IMR-90 (cell line): ENCODE measurements around the gene AZIN2. TPM values are rescaled to one million over a fixed set of nuclear protein-coding genes. Genes with fewer than 3 reads are reported as not detected.

Experiments
- ATAC-seq: fragments of 200-7000 bp; cut with Tn5 transposase; 2 replicates; pipeline ENCODE4 v1.9.1; 2020; ENCODE audit warnings: low read depth, mild to moderate bottlenecking, moderate library complexity
- BruUV-seq: library from RNA; stranded (reverse); fragments of 400-500 nt; replicated peaks from 2 replicates; lab custom pipeline; 2021; lab: Mats Ljungman, UMichigan
- CTCF ChIA-PET: fragments of 300-600 bp; formaldehyde crosslinking; extraction: SDS; loops from one replicate; lab custom pipeline; 2021; ENCODE audit warnings: antibody characterized with exemption; lab: Yijun Ruan, JAX
- POLR2A ChIA-PET: fragments of 300-600 bp; sonication (Branson Sonifier 250); formaldehyde crosslinking; loops from one replicate; lab custom pipeline; 2022; ENCODE audit warnings: antibody characterized with exemption; ENCODE audit not compliant: unreplicated experiment; lab: Charles Lee
- DNase-seq: peaks from one replicate; pipeline ENCODE4 v3.0.0; 2013
- H2AFZ ChIP-seq: replicated peaks from 2 replicates; pipeline ENCODE3; 2013; ENCODE audit warnings: low read length, mild to moderate bottlenecking; ENCODE audit not compliant: poor library complexity
- H2AK5ac ChIP-seq: 2 replicates; pipeline ENCODE4 v1.6.1; 2013; ENCODE audit warnings: low read depth, low read length, inconsistent platforms
- H2AK9ac ChIP-seq: replicated peaks from 2 replicates; pipeline ENCODE3; 2013; ENCODE audit warnings: mild to moderate bottlenecking, low read depth, low read length, moderate library complexity; ENCODE audit not compliant: poor library complexity
- H2BK120ac ChIP-seq: 2 replicates; pipeline ENCODE4 v1.6.1; 2013; ENCODE audit warnings: low read depth, low read length, inconsistent platforms
- H2BK15ac ChIP-seq: 3 replicates; pipeline ENCODE4 v1.6.1; 2013; ENCODE audit warnings: low read depth, low read length, inconsistent platforms
- H2BK20ac ChIP-seq: 2 replicates; pipeline ENCODE4 v1.6.1; 2013; ENCODE audit warnings: low read depth, mild to moderate bottlenecking, inconsistent platforms, low read length, moderate library complexity
- H2BK5ac ChIP-seq: 2 replicates; pipeline ENCODE4 v1.6.1; 2013; ENCODE audit warnings: mild to moderate bottlenecking, low read depth, low read length, inconsistent platforms; ENCODE audit not compliant: poor library complexity, severe bottlenecking
- H3K14ac ChIP-seq: replicated peaks from 2 replicates; pipeline ENCODE4 v1.6.1; 2013; ENCODE audit warnings: low read depth, low read length, inconsistent platforms
- H3K18ac ChIP-seq: 2 replicates; pipeline ENCODE4 v1.6.1; 2013; ENCODE audit warnings: low read depth, low read length, control low read depth
- H3K23ac ChIP-seq: 2 replicates; pipeline ENCODE4 v1.6.1; 2013; ENCODE audit warnings: low read depth, low read length, inconsistent platforms
- H3K27ac ChIP-seq: 2 replicates; pipeline ENCODE4 v1.5.1; 2013; ENCODE audit warnings: mild to moderate bottlenecking, control low read depth, low read length; ENCODE audit not compliant: insufficient read depth
- H3K27me3 ChIP-seq: 2 replicates; pipeline ENCODE4 v1.6.1; 2013; ENCODE audit warnings: low read length; ENCODE audit not compliant: control insufficient read depth, insufficient read depth
- H3K36me3 ChIP-seq: 2 replicates; pipeline ENCODE4 v1.6.1; 2013; ENCODE audit warnings: low read length, mixed read lengths; ENCODE audit not compliant: control insufficient read depth, insufficient read depth
- H3K4ac ChIP-seq: 2 replicates; pipeline ENCODE4 v1.6.1; 2013; ENCODE audit warnings: low read depth, low read length, inconsistent platforms
- H3K4me1 ChIP-seq: 2 replicates; pipeline ENCODE4 v1.6.1; 2013; ENCODE audit warnings: low read length, mixed read lengths; ENCODE audit not compliant: control insufficient read depth, insufficient read depth
- H3K4me2 ChIP-seq: 2 replicates; pipeline ENCODE4 v1.6.1; 2013; ENCODE audit warnings: low read depth, mild to moderate bottlenecking, control low read depth, low read length, moderate library complexity
- H3K4me3 ChIP-seq: 2 replicates; pipeline ENCODE4 v1.5.1; 2013; ENCODE audit warnings: low read depth, mild to moderate bottlenecking, control low read depth, low read length, moderate library complexity; ENCODE audit not compliant: insufficient read depth
- H3K56ac ChIP-seq: 2 replicates; pipeline ENCODE4 v1.6.1; 2013; ENCODE audit warnings: low read length, inconsistent platforms; ENCODE audit not compliant: insufficient read depth; ENCODE audit errors: extremely low read depth
- H3K79me1 ChIP-seq, 2 experiments: 2 replicates each; pipeline ENCODE4 v1.6.1; 2013; ENCODE audit warnings: low read length in 2 of 2, inconsistent platforms in 1 of 2, low read depth in 1 of 2
- H3K9ac ChIP-seq: 2 replicates; pipeline ENCODE4 v1.6.1; 2013; ENCODE audit warnings: low read depth, low read length, control low read depth
- H3K9me1 ChIP-seq: 2 replicates; pipeline ENCODE4 v1.6.1; 2013; ENCODE audit warnings: low read length, inconsistent platforms; ENCODE audit not compliant: insufficient read depth
- H3K9me3 ChIP-seq: 2 replicates; pipeline ENCODE4 v1.6.1; 2013; ENCODE audit warnings: low read length; ENCODE audit not compliant: control insufficient read depth, insufficient read depth
- H4K20me1 ChIP-seq: 2 replicates; pipeline ENCODE4 v1.6.1; 2013; ENCODE audit warnings: low read length, inconsistent platforms; ENCODE audit not compliant: insufficient read depth
- H4K5ac ChIP-seq: 2 replicates; pipeline ENCODE4 v1.6.1; 2013; ENCODE audit warnings: mild to moderate bottlenecking, low read depth, low read length, control low read depth
- H4K8ac ChIP-seq, 2 experiments: 2 replicates each; pipeline ENCODE4 v1.6.1; 2013; ENCODE audit warnings: low read depth in 2 of 2, low read length in 2 of 2, control low read depth in 1 of 2, inconsistent platforms in 1 of 2
- H4K91ac ChIP-seq: 2 replicates; pipeline ENCODE4 v1.6.1; 2013; ENCODE audit warnings: low read depth, low read length, inconsistent platforms; ENCODE audit not compliant: insufficient read depth
- BHLHE40 ChIP-seq: fragments of 150-350 bp; IDR thresholded peaks from 2 replicates; pipeline ENCODE4 v1.6.1; 2016; ENCODE audit warnings: mild to moderate bottlenecking, low read depth, low read length
- CEBPB ChIP-seq: IDR thresholded peaks from 2 replicates; pipeline ENCODE4 v1.6.1; 2012; ENCODE audit warnings: low read depth, low read length, improper control_type of control experiment
- FOS ChIP-seq: fragments of 150-350 bp; IDR thresholded peaks from 2 replicates; pipeline ENCODE4 v1.6.1; 2016; ENCODE audit warnings: low read depth, low read length
- MAFK ChIP-seq: IDR thresholded peaks from 2 replicates; pipeline ENCODE4 v1.6.1; 2012; ENCODE audit warnings: low read depth, low read length, improper control_type of control experiment
- MAZ ChIP-seq: IDR thresholded peaks from 2 replicates; pipeline ENCODE4 v1.6.1; 2012; ENCODE audit warnings: low read depth, mild to moderate bottlenecking, low read length, improper control_type of control experiment, moderate library complexity, borderline replicate concordance
- MXI1 ChIP-seq: IDR thresholded peaks from 2 replicates; pipeline ENCODE4 v1.6.1; 2012; ENCODE audit warnings: low read depth, mild to moderate bottlenecking, low read length, moderate library complexity, borderline replicate concordance
- POLR2A ChIP-seq: IDR thresholded peaks from 2 replicates; pipeline ENCODE4 v1.6.1; 2012; ENCODE audit warnings: mild to moderate bottlenecking, low read depth, low read length
- RAD21 ChIP-seq: IDR thresholded peaks from 2 replicates; pipeline ENCODE4 v1.6.1; 2012; ENCODE audit warnings: low read length, improper control_type of control experiment
- RCOR1 ChIP-seq: IDR thresholded peaks from 2 replicates; pipeline ENCODE4 v1.6.1; 2012; ENCODE audit warnings: mild to moderate bottlenecking, low read length, improper control_type of control experiment; ENCODE audit not compliant: insufficient replicate concordance
- SMC3 ChIP-seq: fragments of 150-350 bp; IDR thresholded peaks from 2 replicates; pipeline ENCODE4 v1.6.1; 2016; ENCODE audit warnings: low read depth, mild to moderate bottlenecking, antibody characterized with exemption, low read length, moderate library complexity
- WGBS, 2 experiments: methylation state at CpG; one replicate each; pipeline versions ENCODE4 v1.1.5 to v1.1.7; 2013; ENCODE audit warnings: missing lambda C conversion rate in 2 of 2; ENCODE audit not compliant: insufficient read length in 1 of 2; ENCODE audit errors: extremely low coverage in 2 of 2; 5-methylcytosine and 5-hydroxymethylcytosine counted together
- dilution Hi-C: fragments of 300-500 bp; cut with HindIII; formaldehyde crosslinking; loops from one replicate; pipeline ENCODE4 v1.14.3; 2018; ENCODE audit warnings: low sequenced_read_pairs; ENCODE audit not compliant: unreplicated experiment
- in situ Hi-C: fragments of 300-500 bp; cut with MboI; formaldehyde crosslinking; loops from 3 replicates; pipeline ENCODE4 v1.14.3; 2019; ENCODE audit warnings: low sequenced_read_pairs, inconsistent platforms, mixed read lengths
- intact Hi-C: fragments of 100-400 bp; cut with micrococcal nuclease; formaldehyde crosslinking; loops from 2 replicates; pipeline ENCODE4 v1.10.0; 2022
- polyA plus RNA-seq, 3 experiments: library from polyadenylated mRNA; depleted of rRNA; stranded (reverse); fragments of >200 nt; gene quantifications; 2 replicates each; pipeline ENCODE4 v1.2.3, GENCODE V29; 2012; ENCODE audit warnings: low replicate concordance in 1 of 3
- total RNA-seq: library from RNA; depleted of rRNA; stranded (reverse); fragments of >200 nt; gene quantifications from 2 replicates; pipeline ENCODE4 v1.2.3, GENCODE V29; 2012; rRNA removed

The AZIN2 gene
- total and polyA plus RNA-seq, 2 of the 4 experiments (the other 2 are of a cell fraction): 4.7 to 8.9 TPM

DNA sequence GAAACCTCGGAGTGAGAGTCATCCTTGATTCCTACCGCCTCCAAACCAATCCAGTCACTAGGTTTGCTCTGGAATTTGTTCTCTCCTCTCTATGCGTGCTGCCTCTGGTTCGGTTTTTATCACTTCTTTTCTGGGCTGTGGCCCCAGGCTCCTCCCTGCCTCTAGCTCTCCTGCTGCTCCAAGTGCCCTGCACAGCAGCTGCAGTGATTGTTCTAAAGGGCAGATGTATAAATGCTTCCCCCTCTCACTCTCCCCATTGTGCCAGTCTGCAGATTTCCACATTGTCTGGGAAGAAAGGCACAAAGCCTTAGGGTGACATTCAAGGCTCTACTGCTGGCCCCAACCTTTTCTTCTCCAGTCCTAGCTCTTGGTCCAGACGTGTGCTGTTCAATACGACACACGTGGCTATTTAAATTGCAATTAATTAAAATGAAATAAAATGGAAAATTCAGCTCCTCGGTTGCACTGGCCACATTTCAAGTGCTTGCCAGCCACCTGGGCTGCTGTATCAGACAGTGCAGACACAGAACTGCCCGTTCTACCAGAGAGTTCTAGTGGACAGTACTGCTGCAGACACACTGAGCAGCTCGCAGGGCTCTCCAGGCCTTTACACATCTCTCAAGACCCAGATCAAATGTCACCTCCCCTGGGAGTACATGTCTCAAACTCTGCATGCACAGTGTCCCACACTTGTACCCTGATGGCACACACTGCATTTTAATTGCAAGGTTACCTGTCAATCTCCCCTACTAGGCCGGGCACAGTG, 88.5 kb downstream of the AZIN2 start:
- 0 out of 2 replicates have a peak, but pooled peaks cover 4% of the 10 kb centered on the region for H4K20me1 ChIP-seq
- no peak overlapping the region for H3K4me2 ChIP-seq
- peaks cover 15% of the 10 kb centered on the region for H3K9me1 ChIP-seq
- H4K5ac ChIP-seq: no peak overlapping the region
- no peak overlapping the region for H3K4me3 ChIP-seq
- H3K79me1 ChIP-seq: peaks cover 22 to 57% of the 10 kb centered on the region in 2 experiments
- H2BK15ac ChIP-seq: no peak overlapping the region
- H2BK5ac ChIP-seq: no peak overlapping the region
- 42% methylated on average over 7 of the region's 11 CpGs; no CpG with 5 or more reads in 1 of the 2 experiments for WGBS, 2 experiments
- dilution Hi-C loops (no loop called here), in situ Hi-C loops (no loop called here), intact Hi-C loops (no loop called here)
- no peaks in the 10 kb centered on the region for H3K27me3 ChIP-seq
- H3K4ac ChIP-seq: peak overlapping the region; percentile 76
- peaks cover 16% of the 10 kb centered on the region; the same call in 1 of the 2 replicates for H3K36me3 ChIP-seq
- H3K9me3 ChIP-seq: 0 out of 2 replicates have a peak, but pooled peaks cover 3% of the 10 kb centered on the region
- DNase-seq: peak; percentile 35
- no peak overlapping the region for H3K18ac ChIP-seq
- H2BK120ac ChIP-seq: peak overlapping the region; percentile 46; the same call in 1 of the 2 replicates
- no peak overlapping the region for H3K27ac ChIP-seq
- peak overlapping the region; percentile 13; the same call in 1 of the 2 replicates for H4K91ac ChIP-seq
- peak overlapping the region; percentile 63; the same call in 1 of the 2 replicates for H3K14ac ChIP-seq
- H3K56ac ChIP-seq: no peak overlapping the region
- no peak for TF ChIP-seq SMC3
- no peak for TF ChIP-seq FOS
- no peak for TF ChIP-seq POLR2A
- no peak for TF ChIP-seq RAD21
- TF ChIP-seq RCOR1: no peak
- no peak for TF ChIP-seq MAFK
- TF ChIP-seq BHLHE40: no peak
- TF ChIP-seq CEBPB: no peak
- TF ChIP-seq MAZ: no peak
- TF ChIP-seq MXI1: no peak
- H3K9ac ChIP-seq: no peak overlapping the region
- H3K23ac ChIP-seq: peak overlapping the region; percentile 31; the same call in 1 of the 2 replicates
- CTCF ChIA-PET: interaction anchor here (1.1 kb wide), 1 partner anchor 195 kb away, joined by 3 read pairs; no protein-coding TSS in a partner anchor
- POLR2A ChIA-PET: interaction anchor here (0.6 kb wide), 1 partner anchor 12 kb away, joined by 3 read pairs; no protein-coding TSS in a partner anchor
- H2AFZ ChIP-seq: peak overlapping the region; percentile 46
- ATAC-seq: peak; percentile 62
- BruUV-seq: no TSS peak
- peak overlapping the region in 1 of 2 experiments; percentile 63; a peak in 1 of 4 replicates for H4K8ac ChIP-seq
- H2AK5ac ChIP-seq: 0 out of 2 replicates have a peak overlapping the region, but pooled peaks have one; percentile 78
- H2AK9ac ChIP-seq: peak overlapping the region; percentile 57
- H2BK20ac ChIP-seq: no peak overlapping the region
- H3K4me1 ChIP-seq: peaks cover 11% of the 10 kb centered on the region

Other genes starting within 250 kb of the AZIN2 start
- gene FNDC5, start 210.2 kb upstream of the AZIN2 start, total RNA-seq: 1.6 and 1.7 TPM in 2 replicates
- gene FNDC5, start 210.2 kb upstream of the AZIN2 start, polyA plus RNA-seq (2012; rRNA removed): 1.2 and 1.5 TPM in 2 replicates
- gene HPCA, start 194.7 kb upstream of the AZIN2 start, total RNA-seq: not detected in 2 replicates
- 0.22 and 0.30 TPM in 2 replicates for gene HPCA, start 194.7 kb upstream of the AZIN2 start, polyA plus RNA-seq (2012; rRNA removed)
- gene TMEM54, start 179.8 kb upstream of the AZIN2 start, total RNA-seq: 25.5 and 33.1 TPM in 2 replicates
- gene TMEM54, start 179.8 kb upstream of the AZIN2 start, polyA plus RNA-seq (2012; rRNA removed): 75.2 and 82.4 TPM in 2 replicates
- 9.2 and 10.0 TPM in 2 replicates for gene RNF19B, start 116.3 kb upstream of the AZIN2 start, total RNA-seq
- 11.4 and 11.6 TPM in 2 replicates for gene RNF19B, start 116.3 kb upstream of the AZIN2 start, polyA plus RNA-seq (2012; rRNA removed)
- gene AK2, start 44.3 kb upstream of the AZIN2 start, total RNA-seq: 118 and 168 TPM in 2 replicates
- gene AK2, start 44.3 kb upstream of the AZIN2 start, polyA plus RNA-seq (2012; rRNA removed): 152 and 203 TPM in 2 replicates
- gene TRIM62, start 100.9 kb downstream of the AZIN2 start, total RNA-seq: 2.8 and 3.0 TPM in 2 replicates
- gene TRIM62, start 100.9 kb downstream of the AZIN2 start, polyA plus RNA-seq (2012; rRNA removed): 11.1 and 12.8 TPM in 2 replicates
- gene ZNF362, start 175.3 kb downstream of the AZIN2 start, total RNA-seq: 5.3 and 5.7 TPM in 2 replicates
- gene ZNF362, start 175.3 kb downstream of the AZIN2 start, polyA plus RNA-seq (2012; rRNA removed): 12.9 and 14.2 TPM in 2 replicates
- gene A3GALT2, start 239.9 kb downstream of the AZIN2 start, total RNA-seq: not detected in 2 replicates
- gene A3GALT2, start 239.9 kb downstream of the AZIN2 start, polyA plus RNA-seq (2012; rRNA removed): not detected in 2 replicates